Muscle layer of colon (tissue), 2 donors: ENCODE results near the gene OTUD5.

Source experiments
- H3K27ac ChIP-seq: one replicate; pipeline ENCODE4 v1.7.0; 2013; ENCODE audit warnings: low read depth, mild to moderate bottlenecking, low read length, moderate library complexity
- H3K27me3 ChIP-seq, 2 donors: one replicate each; pipeline ENCODE4 v1.7.0; 2013; ENCODE audit warnings: low read length in 2 of 2, mild to moderate bottlenecking in 2 of 2; ENCODE audit not compliant: insufficient read depth in 2 of 2, control insufficient read depth in 1 of 2
- H3K36me3 ChIP-seq: one replicate; pipeline ENCODE4 v1.7.0; 2013; ENCODE audit warnings: mild to moderate bottlenecking, low read length; ENCODE audit not compliant: insufficient read depth
- H3K4me1 ChIP-seq: one replicate; pipeline ENCODE4 v1.7.0; 2013; ENCODE audit warnings: mild to moderate bottlenecking, low read length; ENCODE audit not compliant: insufficient read depth
- H3K4me3 ChIP-seq, 2 donors: one replicate each; pipeline ENCODE4 v1.7.0; 2013; ENCODE audit warnings: low read length in 2 of 2, low read depth in 1 of 2, mild to moderate bottlenecking in 1 of 2, moderate library complexity in 1 of 2
- H3K9ac ChIP-seq: one replicate; pipeline ENCODE4 v1.7.0; 2013; ENCODE audit warnings: low read length
- H3K9me3 ChIP-seq: one replicate; pipeline ENCODE4 v1.7.0; 2013; ENCODE audit warnings: mild to moderate bottlenecking, low read length
- donor health status: abdominal sarcoma.
- donor health status: Adenocarcinoma of cecum.

OTUD5 gene

GRCh38 chrX:48971249-48972219 is 14.1 kb upstream of the OTUD5 start, which contains the start of gene KCND1:
TSS of gene KCND1 (minus strand) at chrX:48971844. CDS start at chrX:48970271, 1,573 bp downstream.
- Histone ChIP-seq H3K9ac (peak within 1 kb of the TSS; percentile 21), H3K27ac (peak within 1 kb of the TSS; percentile 19), H3K4me3 (peak within 1 kb of the TSS; percentile 27 to 63), H3K4me1 (peaks cover 7% of the 10 kb centered on the region), H3K27me3 (peaks cover 0 to 17% of the 10 kb centered on the region in 2 donors), H3K36me3 (no peaks in the 10 kb centered on the region), H3K9me3 (no peaks in the 10 kb centered on the region)

- no peaks in the 10 kb centered on the region for H3K9me3 ChIP-seq
- H3K36me3 ChIP-seq = no peaks in the 10 kb centered on the region
- no peak overlapping the region for H3K27ac ChIP-seq
- no peak overlapping the region for H3K4me3 ChIP-seq
- H3K27me3 ChIP-seq = peaks cover 0 to 11% of the 10 kb centered on the region in 2 donors
- H3K4me1 ChIP-seq = peaks cover 7% of the 10 kb centered on the region
- H3K9ac ChIP-seq = no peak overlapping the region
These were observed 12.1 kb upstream of the OTUD5 start for GRCh38 chrX:48969471-48969870.

- peaks cover 0 to 11% of the 10 kb centered on the region in 2 donors for H3K27me3 ChIP-seq
These were observed 11.0 kb upstream of the OTUD5 start for GRCh38 chrX:48968377-48968776.

GRCh38 chrX:48966796-48967579 is 9.6 kb upstream of the OTUD5 start:
- Histone ChIP-seq H3K9ac (no peak overlapping the region), H3K27ac (no peak overlapping the region), H3K27me3 (peaks cover 0 to 7% of the 10 kb centered on the region in 2 donors), H3K4me3 (no peak overlapping the region), H3K4me1 (peaks cover 7% of the 10 kb centered on the region), H3K36me3 (no peaks in the 10 kb centered on the region), H3K9me3 (no peaks in the 10 kb centered on the region)

More at GRCh38 chrX:48968377-48968776, 11.0 kb upstream of the OTUD5 start:
- Histone ChIP-seq H3K4me1 (peaks cover 7% of the 10 kb centered on the region), H3K9me3 (no peaks in the 10 kb centered on the region), H3K9ac (no peak overlapping the region), H3K27ac (no peak overlapping the region), H3K36me3 (no peaks in the 10 kb centered on the region), H3K4me3 (no peak overlapping the region)

- Histone ChIP-seq H3K27me3 (no peaks in the 10 kb centered on the region), H3K4me3 (no peak overlapping the region), H3K9ac (no peak overlapping the region), H3K9me3 (no peaks in the 10 kb centered on the region), H3K4me1 (peaks cover 2% of the 10 kb centered on the region), H3K36me3 (no peaks in the 10 kb centered on the region), H3K27ac (no peak overlapping the region)
These were observed 8.6 kb upstream of the OTUD5 start for GRCh38 chrX:48965959-48966358.

GRCh38 chrX:48961585-48962091 is 4.2 kb upstream of the OTUD5 start:
- Histone ChIP-seq H3K27me3 (no peaks in the 10 kb centered on the region), H3K4me1 (peaks cover 4% of the 10 kb centered on the region), H3K9me3 (no peaks in the 10 kb centered on the region), H3K4me3 (no peak overlapping the region), H3K27ac (no peak overlapping the region), H3K36me3 (no peaks in the 10 kb centered on the region), H3K9ac (no peak overlapping the region)

GRCh38 chrX:48960291-48960690 is 2.9 kb upstream of the OTUD5 start:
- Histone ChIP-seq H3K27me3 (no peaks in the 10 kb centered on the region), H3K27ac (no peak overlapping the region), H3K4me3 (no peak overlapping the region), H3K9ac (no peak overlapping the region), H3K9me3 (no peaks in the 10 kb centered on the region), H3K4me1 (peaks cover 15% of the 10 kb centered on the region), H3K36me3 (peaks cover 10% of the 10 kb centered on the region)

GRCh38 chrX:48958635-48959094 is 1.3 kb upstream of the OTUD5 start:
- Histone ChIP-seq H3K4me3 (peak overlapping the region; percentile 30 to 46), H3K9me3 (no peaks in the 10 kb centered on the region), H3K9ac (peak overlapping the region; percentile 27), H3K27me3 (no peaks in the 10 kb centered on the region), H3K4me1 (peaks cover 27% of the 10 kb centered on the region), H3K36me3 (peaks cover 15% of the 10 kb centered on the region), H3K27ac (peak overlapping the region; percentile 90)

GRCh38 chrX:48957827-48958634 is 624 bp upstream of the OTUD5 start:
- peak overlapping the region; percentile 36 to 58 for H3K4me3 ChIP-seq
- peaks cover 32% of the 10 kb centered on the region for H3K4me1 ChIP-seq
- no peaks in the 10 kb centered on the region for H3K9me3 ChIP-seq
- H3K27me3 ChIP-seq = no peaks in the 10 kb centered on the region
- peak overlapping the region; percentile 27 for H3K9ac ChIP-seq
- peak overlapping the region; percentile 90 for H3K27ac ChIP-seq
- H3K36me3 ChIP-seq = peaks cover 15% of the 10 kb centered on the region

GRCh38 chrX:48956728-48957414 is 536 bp downstream of the OTUD5 start:
- peak overlapping the region; percentile 60 for H3K9ac ChIP-seq
- peak overlapping the region; percentile 52 to 55 for H3K4me3 ChIP-seq
- H3K27me3 ChIP-seq = no peaks in the 10 kb centered on the region
- H3K27ac ChIP-seq = peak overlapping the region; percentile 56
- H3K4me1 ChIP-seq = peaks cover 37% of the 10 kb centered on the region
- H3K9me3 ChIP-seq = no peaks in the 10 kb centered on the region
- H3K36me3 ChIP-seq = peaks cover 15% of the 10 kb centered on the region
